ENCODE results near the gene ZNF532.
"Not testable (repeated sequence)": the region's sequence is repeated elsewhere in the genome, so short reads cannot be mapped to it uniquely, and the experiment has no call there.

ZNF532 gene

DNA sequence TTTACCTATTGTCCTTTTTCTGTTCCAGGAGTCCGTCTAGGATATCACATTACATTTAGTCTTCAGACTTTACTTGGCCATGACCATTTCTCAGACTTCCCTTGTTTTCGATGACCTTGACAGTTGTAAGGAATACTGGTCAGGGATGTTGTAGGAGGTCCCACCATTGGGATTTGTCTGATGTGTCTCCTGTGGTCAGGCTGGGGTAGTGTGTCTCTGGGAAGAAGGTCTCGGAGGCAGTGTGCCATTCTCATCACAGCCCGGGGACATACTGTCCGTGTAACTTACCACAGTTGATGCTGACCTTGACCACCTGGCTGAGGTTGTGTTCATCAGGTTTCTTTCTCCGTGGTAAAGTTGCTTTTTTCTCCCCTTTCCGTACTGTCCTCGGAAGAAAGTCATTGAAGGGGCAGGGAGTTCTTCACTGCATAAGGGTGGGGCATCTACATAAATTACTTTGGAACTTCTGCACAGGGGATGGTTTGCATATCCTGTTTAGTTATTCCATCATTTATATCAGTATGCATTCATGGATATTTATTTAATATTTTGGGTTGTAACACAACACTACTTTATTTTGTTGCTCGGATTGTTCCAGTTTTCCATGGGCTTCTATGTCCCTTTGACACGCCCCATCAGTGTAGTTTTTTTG lies 41.2 kb downstream of the ZNF532 start:
- no peak for DNase-seq

DNA sequence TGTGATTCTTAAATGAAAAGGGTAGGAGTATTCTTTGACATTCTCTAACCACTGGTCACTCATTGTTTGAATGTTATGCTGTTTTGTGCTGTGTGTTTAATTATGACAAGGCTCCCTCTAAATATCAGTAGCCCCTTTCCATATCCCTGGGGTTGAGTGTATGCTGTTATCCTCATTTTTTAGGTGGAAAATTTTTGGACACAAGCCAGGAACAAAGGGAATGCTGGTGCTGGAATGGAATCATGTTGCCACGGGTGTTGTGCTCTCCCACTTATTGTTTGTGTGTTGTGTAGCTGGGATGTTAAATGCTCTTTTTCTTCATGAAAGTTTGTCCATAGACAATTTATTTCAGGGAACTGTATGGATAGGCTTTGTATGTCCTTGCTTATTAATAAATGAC lies 43.3 kb downstream of the ZNF532 start:
- no peak for DNase-seq

DNA sequence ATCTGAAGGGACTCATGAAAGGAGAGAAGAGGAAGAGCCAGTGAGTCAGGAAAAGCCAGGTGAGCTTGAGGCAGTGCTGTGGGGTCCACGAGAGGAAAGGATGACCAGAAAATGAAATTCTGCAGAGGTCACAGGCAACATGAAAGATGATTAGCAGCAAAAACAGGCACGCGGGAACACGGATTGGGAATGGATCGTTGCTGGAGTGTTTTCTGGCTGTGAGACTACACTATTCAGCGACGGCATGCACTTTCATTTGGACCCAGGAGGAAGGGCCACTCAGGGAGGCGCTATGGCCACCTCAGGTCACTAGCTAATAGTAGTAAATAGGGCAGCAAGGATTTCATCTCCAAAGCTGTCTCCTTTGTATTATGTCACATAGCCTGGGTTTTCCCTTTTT lies 44.8 kb downstream of the ZNF532 start:
- no peak for DNase-seq

DNA sequence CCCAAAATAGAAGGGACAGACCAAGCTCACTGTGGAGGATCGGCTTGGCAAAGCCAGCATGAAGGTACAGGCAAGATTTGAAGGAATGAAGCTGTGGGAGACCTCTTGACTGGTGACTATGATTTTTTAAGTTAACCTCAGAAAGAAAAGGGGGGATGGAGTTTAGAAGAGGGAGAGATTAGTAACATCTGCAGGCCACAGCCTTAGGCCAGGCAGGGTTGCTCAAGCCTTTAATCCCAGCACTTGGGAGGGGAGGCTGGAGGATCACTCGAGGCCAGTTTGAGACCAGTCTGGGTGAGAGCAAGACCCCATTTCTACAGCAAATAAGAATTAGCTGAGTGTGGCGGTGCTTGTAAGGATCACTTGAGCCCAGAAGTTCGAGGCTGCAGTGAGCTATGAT lies 46.6 kb downstream of the ZNF532 start:
- DNase-seq = no peak

DNA sequence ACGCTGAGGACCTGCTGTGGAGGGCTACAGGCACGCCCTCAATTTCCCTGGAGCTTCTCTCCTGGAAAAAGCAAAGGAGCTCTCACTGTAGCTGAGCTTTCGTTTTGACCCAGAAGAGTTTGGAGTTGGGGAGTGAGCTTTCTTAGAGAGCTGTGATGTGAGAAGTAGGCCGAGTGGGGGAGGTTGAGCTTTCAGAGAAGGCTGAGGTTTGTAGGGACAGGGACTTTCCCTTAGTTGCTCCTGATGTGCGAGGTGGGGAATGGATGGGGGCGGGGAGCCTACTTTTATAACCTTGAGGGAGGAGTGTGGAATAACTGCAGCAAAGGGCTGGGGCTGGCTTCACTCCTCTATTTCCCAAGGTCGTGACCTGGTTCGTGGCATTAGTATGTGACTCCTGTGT lies 47.1 kb downstream of the ZNF532 start:
- DNase-seq = no peak

DNA sequence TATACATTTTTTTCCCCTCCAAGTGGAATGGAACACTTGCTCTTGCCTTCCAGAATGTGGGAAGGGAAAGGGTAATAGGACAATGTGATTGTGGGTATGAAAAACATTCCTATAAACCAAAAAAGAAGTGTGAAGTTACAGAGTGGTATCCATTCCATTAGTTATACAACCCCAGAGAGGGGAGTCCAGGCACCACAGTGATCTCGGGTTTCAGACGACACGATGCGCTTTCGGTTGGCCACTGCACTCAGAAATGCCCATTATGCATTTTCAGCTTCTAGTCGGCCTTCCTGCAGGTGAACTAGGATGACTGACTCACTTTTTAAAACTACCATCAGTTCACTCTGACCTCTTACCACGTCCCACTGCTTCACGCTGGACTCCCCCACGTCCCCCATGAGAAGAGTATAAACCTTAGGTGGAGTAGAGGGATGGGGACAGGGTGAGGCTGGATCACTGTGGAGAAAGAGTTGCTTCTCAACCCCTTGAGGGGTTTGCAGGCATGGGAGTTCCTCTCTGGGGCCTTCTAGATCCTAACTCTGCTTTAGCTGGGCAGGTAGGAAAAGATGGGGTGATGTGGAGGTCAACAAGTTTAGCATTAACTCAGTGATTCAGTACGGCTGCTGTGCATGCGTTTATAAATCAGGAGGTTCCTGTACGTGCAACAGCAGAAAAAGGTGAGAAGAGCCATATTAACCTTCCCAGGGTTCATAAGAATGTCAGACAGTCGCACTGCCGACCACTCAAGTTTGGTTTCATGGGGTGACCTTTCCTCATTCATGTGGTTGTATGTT lies 50.5 kb downstream of the ZNF532 start:
- no peak for DNase-seq

DNA sequence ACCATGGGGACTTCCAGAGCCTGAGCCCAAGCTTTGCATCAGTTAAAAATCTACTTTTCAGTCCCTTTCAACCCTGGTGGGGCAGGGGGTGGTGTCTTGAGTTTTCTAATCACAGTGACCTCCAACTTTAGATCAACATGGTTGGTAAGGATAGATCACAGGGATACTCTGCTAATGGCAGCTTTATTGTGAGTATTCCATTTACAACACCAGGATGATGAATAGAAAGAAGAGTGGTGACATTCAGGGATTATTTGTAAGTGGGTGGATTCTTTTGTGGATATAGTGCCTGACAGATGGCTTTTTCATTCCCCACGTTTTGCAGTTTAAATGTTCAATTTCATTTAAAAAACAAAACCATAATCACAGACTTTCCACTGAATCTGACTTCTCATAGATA lies 51.3 kb downstream of the ZNF532 start:
- no peak for DNase-seq

DNA sequence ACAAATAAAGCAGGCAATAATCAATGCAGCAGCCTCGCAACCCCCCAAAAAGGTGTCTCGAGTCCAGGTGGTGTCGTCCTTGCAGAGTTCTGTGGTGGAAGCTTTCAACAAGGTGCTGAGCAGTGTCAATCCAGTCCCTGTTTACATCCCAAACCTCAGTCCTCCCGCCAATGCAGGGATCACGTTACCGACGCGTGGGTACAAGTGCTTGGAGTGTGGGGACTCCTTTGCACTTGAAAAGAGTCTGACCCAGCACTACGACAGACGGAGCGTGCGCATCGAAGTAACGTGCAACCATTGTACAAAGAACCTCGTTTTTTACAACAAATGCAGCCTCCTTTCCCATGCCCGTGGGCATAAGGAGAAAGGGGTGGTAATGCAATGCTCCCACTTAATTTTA lies 55.3 kb downstream of the ZNF532 start:
- not testable (repeated sequence) for DNase-seq

DNA sequence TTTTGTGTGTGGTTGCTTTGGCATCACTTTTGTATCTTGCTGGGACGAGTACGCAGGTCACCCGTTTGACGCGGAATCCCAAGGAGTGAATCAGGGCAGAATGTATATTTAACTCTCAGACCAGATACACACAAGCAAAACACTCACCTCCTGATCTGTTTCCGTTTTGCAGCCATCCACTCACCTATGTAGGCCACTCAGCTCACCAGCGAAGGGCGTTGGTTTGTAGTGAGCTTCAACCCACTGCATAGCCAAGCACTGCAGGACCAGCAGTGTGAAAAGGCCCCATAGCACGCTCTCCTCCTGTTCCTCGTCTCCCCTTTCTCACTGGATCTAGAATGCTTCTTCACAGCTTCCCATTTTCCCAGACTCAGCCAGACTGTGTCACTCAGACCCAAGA lies 58.3 kb downstream of the ZNF532 start:
- no peak for DNase-seq

DNA sequence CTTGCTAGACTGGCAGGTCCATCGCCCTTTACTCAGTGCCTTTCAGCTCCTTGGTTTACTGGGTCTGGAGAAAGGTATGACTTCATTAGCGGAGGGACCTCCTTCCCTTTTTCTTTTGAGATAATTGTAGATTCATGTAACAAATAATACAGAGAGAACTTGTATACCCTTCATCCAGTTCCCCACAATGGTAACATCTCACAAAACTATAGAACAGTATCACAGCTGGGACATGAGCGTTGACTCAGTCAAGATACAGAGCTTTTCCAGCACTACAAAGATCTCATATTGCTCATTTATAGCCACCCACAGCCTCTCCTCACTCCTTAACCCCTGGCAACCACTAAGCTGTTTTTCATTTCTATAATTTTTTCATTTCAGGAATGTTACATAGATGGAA lies 59.8 kb downstream of the ZNF532 start:
- no peak for DNase-seq

DNA sequence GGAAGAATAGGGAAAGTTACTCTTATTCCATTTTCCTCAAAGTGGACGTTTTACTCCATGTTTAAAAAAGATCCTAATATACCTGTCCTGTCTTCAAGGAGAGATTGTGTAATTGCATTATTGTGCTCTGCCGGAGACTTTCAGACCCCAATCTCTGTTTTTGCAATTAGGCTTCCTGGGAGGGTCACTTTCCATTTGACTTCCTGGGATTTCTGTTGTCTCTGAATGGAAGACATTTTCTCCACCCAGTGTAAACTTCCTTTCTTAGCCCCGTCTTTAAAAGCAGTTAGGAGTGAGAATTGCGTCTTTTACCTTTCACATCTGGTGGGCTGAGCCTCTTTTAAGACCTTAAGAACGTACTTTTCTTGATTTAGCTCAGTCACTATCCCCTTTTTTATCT lies 63.0 kb downstream of the ZNF532 start:
- no peak for DNase-seq

DNA sequence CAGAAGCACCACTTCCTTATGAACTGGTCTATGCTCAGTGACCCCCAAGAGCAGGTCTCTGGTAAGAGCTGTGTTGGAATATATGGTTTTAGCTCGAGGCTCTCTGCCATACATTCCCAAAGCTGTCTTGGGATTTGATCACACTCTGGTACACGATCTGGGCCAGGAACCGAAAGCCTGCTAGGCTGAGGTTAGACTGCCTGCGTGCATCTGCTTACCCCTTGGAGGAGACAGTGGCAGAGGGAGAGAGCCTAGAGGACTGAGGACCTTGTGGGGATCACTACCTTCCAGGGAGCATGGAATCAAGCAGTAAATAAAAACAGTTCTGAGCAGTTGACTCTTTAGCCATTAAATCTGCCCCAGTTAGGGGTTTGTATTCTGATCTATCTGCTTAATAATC lies 63.7 kb downstream of the ZNF532 start:
- DNase-seq = no peak

DNA sequence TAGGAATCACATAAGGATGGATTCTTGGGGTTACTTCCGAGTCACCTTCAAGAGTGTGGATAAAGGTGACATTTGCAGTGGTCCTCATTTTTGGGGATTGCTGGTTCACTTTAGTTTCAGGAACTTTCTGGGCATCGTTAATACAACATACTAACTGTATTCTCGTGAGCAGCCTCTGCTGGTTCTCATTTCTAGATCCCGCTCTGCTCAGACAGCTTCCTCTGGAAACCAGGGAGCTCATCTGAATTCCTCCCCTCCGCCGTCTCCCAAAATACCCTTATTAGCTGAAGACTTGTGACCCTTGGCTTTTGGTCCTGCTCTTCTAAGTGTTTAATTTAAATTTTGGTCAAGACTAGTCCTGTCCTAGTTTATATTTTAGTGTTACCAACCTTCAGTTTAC lies 64.5 kb downstream of the ZNF532 start:
- DNase-seq = no peak

DNA sequence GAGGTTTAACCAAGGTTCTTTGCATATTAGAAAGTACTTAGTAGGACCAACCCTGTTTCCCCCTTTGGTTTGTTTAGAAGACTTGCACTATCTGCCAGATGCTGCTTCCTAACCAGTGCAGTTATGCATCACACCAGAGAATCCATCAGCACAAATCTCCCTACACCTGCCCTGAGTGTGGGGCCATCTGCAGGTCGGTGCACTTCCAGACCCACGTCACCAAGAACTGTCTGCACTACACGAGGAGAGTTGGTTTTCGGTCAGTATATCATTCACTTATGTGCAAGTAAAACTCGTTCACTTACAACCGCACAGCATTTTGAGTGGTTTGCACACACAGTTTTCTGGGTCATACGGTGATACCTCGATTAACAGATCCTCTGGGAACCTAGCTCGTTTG lies 69.7 kb downstream of the ZNF532 start:
- no peak for DNase-seq

DNA sequence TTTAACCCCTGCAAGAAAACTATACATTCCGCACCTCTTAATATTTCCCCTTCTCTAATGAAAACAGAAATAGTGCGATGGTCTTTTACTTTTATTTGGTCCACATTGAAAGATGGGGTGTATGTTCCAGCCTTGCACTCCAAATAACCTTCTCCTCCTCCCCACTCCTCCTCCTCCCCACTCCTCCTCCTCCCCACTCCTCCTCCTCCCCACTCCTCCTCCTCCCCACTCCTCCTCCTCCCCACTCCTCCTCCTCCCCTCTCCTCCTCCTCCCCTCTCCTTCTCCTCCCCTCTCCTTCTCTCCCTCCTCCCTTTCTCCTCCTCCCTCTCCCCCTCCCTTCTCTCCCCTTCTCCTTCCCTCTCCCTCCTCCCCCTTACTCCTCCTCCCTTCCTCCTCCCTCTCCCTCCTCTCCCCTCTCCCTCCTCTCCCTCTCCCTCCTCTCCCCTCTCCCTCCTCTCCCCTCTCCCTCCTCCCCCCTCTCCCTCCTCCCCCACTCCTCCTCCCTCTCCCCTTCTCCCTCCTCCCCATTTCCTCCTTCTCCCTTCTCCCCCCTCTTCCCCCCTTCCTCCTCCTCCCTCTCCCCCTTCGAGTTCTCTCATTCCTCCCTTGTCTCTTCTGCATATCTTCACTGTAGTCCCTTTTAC lies 70.4 kb downstream of the ZNF532 start:
- DNase-seq = no peak

DNA sequence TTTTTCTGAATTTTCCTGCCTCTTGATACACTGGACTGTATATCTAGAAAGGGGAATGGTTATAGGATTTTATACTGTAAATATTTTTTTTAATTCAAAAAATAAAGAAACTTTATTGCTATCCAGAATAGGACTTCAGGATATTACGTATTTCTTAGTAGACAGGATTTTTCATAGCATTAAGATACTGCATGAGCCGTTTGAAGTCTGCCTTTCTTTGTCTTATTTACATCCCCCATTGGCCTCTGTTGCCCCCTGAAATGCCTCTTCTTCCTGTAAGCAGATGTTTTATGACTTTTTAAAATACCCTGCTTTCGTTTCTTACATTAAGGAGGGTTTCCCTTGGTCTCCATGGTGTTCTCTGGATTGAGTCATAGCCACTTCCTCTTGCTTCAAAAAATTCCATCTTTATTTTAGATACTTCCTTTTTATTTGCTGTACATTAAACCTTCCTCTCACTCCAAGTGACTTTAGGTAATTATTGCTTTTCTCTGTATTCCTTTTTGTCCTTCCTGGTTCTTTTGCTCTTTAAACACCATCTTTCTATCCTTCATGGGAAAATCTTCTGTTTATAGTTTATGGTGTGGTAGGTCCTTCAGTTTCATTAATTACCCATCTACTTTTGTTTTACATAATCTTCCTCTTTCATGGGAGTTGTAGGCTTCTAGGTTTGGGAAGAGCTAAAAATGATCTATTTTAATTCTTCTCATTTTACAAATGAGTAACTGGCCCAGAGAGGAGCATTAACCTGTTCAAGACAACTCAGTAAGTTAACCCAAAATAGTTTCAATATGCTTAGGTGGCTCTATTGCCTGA lies 72.6 kb downstream of the ZNF532 start:
- DNase-seq = no peak

DNA sequence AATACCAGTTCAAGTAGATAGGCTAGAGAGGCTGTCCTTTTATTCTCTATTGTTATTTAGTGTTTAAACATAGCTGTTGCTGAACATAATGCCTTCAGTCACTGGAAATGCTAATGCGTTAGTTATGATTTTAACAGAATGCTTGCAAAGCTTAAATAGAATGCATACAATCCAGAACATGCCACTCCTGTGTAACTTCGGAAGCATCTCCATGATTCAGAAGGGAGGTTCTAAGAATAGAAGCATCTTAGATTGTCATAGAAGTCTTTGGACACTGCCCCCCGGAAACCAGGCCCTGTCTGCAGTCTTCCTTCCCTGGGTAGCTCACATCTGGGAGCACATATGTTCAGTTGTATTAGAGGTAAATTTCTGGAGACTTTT lies 73.2 kb downstream of the ZNF532 start:
- no peak for DNase-seq

DNA sequence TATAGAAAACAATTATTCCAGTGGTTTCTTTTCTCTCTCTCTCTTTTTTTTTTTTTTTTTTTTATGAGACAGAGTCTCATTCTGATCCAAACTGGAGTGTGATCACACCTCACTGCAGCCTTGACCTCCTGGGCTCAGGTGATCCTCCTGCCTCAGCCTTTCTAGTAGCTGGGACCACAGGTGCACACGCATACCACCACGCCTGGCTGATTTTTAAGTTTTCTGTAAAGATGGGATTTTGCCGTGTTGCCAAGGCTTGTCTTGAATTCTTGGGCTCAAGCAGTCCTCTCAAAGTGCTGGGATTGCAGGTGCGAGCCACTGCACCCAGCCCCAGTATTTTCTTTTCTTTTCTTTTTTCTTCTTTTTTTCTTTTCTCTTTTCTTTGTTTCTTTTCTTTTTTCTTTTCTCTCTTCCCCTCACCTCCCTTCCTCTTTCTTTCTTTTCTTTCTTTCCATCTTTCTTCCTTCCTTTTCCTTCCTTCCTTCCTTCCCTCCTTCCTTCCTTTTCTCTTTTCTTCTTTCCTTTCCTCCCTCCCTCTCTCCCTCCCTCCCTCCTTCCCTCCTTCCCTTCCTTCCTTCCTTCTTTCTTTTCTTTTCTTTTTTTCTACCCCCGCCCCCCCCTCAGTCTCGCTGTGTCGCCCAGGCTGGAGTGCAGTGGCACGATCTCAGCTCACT lies 76.9 kb downstream of the ZNF532 start:
- no peak for DNase-seq

DNA sequence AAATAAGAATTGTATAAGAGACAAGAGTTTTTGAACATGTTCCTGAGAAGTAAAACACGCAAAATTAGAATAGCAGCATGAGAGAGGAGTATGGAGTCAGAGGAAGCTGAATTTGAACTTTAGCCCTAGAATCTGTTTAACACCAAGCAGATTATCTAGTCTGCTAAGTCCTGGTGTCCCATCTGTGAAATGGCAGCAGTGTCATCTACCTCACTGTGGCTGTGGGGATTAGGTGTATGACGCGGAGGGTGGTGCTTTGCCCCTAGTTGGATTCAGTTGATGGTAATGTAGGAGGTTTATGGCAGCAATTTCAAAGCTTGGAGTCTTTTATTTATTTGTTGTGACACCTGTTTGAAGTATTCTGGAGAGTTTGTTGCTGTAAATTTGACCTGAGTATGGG lies 79.2 kb downstream of the ZNF532 start:
- no peak for DNase-seq

DNA sequence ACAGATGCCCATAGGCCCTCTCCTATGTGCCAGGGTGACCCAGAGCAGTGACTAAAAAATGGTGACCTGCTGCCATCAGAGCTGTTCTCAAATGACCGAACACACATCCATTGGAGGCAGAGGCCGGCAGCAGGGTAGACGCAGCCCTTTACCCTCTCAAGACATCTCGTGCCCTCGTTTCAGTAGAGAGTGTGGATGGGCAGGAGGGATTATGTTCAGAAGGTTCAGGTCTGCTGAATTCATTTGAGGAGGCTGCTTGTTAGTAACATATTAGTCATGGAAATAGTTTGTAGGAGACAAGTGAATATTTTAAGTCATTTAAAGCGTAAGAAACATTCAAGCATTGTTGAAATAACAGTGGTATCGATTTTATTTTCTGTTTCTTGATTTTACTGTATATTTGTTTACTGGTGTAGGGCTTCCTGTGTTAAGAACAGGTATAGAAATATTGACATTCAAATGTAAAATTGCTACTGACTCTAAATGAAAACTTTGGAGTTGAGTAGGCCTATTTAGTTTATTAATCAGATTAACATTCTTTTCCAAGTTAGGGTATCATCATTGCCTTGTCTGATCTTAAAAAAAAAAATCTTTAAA lies 82.6 kb downstream of the ZNF532 start:
- DNase-seq = no peak

DNA sequence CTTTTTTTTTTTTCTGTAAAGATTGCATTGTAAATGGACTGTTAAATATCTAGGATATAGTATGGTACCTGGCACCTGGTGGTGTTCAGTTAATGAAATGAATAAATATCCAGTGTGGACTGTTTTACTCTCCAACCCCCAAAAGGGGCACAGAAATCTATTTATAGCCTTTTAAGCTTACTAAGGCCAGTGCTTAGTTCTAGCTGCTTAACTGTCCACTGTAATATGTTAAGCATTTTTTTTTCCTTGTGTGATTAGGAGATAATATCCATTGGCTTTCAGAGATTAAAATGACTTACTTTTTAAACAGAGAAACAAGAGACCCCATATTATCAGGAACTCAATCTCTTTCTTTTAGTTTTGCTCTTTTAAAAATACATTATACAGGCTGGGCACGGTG lies 84.4 kb downstream of the ZNF532 start:
- no peak for DNase-seq

DNA sequence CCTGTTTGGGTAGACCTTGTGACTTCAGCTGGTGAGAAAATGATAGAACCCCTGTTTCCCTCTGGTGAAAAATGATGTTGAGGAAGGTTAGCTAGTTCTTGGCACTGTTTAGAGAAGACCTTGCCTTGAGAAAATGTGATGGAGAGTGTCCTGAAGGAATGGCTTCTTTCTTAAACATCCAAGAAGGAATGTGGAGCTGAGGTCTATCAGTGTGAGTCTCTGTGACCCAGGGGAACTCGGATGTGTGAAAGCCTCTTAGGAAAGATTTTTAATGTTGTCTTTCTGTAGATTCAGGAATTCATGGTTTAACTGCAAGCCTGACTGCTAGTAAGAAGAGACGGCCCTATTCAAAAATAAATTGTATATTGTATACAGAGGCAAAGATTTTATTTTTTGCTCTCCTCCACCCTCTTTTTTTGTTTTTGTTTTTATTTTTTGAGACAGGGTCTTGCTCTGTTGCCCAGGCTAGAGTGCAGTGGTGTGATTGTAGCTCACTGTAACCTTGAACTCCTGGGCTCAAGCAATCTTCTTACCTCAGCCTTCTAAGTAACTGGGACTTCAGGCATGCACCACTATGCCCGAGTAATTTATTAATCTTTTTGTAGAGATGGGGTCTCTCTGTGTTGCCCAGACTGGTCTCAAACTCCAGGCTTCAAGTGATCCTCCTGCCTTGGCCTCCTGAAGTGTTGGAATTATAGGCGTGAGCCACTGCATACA lies 87.5 kb downstream of the ZNF532 start:
- no peak for DNase-seq
